ENCODE measurements around the gene CDK10.
"Not testable (repeated sequence)": the region's sequence is repeated elsewhere in the genome, so short reads cannot be mapped to it uniquely, and the experiment has no call there.

Gene CDK10

DNA sequence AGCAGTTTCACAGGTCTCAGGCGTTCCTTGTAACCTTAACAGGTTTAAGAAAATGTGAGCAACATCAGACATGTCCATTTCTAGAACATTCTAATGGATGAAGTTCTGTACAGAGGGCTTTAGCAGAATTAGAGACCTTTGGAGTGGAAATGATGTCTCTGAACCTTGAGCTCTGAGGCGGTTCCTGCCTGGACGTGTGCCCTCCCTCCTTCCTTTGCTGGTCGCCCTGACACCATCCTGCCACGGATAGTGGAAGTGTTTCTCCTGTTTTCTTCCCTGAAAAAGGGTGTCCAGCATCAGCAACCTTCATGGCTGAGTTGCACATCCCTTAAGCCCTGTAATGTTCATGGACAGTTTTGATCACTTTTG lies 17.7 kb upstream of the CDK10 start:
- no peak for DNase-seq

DNA sequence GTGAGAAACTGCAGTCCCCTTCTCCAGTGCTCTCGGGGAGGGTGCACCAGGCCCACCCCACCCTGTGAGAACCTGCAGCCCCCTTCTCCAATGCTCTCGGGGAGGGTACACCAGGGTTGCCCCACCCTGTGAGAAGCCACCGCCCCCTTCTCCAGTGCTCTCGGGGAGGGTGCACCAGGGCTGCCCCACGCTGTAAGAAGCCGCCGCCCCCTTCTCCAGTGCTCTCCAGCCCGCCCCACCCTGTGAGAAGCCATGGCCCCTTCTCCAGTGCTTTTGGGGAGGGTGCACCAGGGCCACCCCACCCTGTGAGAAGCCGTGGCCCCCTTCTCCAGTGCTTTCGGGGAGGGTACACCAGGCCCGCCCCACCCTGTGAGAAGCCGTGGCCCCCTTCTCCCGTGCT lies 16.7 kb upstream of the CDK10 start:
- no peak for DNase-seq

DNA sequence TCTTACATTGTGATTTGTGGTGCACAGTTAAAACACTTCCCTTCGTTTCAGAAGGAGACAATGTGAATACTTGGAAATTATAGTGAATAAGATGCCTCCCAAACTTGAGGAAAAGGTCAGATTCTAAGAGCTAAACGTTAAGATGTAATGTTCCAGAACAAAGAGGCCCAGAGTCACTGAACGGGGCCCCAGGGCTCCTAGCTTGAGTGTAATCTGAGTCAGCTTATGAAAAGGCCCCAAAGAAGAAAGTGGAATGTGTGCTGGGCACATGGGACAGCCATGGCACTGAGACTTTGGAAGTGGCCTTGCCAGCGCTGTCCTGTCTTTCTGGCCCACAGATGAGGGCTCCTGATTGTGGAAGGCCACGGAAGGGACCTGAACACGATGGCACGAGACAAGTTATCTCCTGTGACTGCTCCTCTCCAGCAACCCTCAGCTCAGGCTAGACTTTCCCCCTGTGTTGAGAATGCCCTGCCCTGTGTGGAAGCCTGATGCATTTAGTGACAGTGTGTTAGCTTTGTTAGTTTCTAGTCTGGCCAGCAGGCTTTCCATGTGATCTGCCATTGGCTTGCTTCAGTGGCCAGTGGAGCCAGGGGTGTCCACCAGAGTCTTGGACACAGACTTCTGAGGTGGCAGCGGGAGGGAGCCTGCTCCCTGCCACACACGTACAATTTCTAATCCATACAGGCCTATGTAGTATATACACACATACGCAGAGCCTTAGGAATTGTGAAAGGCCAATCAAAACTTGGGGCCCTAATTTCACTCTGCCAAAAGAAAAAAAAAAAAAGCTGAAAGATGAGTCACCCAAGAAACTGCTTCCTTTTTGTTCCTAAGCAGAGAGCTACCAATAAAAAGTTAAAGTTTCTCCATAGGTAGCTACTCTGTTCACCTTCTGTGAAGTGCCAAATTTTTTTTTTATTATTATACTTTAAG lies 15.7 kb upstream of the CDK10 start:
- no peak for DNase-seq

DNA sequence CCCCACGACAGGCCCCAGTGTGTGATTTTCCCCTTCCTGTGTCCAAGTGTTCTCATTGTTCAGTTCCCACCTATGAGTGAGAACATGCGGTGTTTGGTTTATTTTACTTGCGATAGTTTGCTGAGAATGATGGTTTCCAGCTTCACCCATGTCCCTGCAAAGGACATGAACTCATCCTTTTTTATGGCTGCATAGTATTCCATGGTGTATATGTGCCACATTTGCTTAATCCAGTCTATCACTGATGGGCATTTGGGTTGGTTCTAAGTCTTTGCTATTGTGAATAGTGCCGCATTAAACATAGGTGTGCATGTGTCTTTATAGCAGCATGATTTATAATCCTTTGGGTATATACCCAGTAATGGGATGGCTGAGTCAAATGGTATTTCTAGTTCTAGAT lies 14.9 kb upstream of the CDK10 start:
- not testable (repeated sequence) for DNase-seq

DNA sequence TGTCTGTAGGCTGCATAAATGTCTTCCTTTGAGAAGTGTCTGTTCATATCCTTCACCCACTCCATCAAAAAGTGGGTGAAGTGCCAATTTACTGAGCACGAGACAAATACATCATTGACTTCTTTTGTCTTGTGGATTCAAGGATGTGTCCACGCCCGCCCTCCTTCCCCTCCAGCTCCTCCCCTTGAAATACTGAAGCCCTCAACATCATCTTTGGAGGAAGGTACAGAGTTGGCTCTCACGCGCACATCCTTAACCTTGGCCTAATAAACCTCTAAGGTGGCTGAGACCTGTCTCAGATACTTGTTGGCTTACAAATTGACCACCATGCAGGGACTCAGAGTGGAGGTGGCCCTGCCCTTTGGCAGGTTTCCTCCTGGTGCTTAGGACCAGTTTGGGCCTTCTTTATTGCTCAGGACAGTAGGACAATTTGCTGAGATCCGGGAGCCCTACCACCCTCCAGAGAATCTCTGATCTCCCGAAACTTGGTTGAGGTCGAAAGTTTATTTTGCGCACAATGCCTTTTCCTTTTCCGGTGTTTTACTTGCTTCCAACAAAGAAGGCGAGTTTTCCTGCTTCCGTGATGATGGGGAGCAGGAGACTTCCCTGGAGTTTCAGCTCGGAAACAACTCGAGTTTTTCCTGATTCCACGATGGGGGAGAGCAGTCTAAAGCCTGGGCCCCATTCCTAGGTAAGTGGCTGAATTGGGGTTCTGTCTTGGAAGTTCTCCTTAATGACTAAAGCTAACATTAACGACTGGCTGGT lies 14.1 kb upstream of the CDK10 start:
- DNase-seq: no peak

DNA sequence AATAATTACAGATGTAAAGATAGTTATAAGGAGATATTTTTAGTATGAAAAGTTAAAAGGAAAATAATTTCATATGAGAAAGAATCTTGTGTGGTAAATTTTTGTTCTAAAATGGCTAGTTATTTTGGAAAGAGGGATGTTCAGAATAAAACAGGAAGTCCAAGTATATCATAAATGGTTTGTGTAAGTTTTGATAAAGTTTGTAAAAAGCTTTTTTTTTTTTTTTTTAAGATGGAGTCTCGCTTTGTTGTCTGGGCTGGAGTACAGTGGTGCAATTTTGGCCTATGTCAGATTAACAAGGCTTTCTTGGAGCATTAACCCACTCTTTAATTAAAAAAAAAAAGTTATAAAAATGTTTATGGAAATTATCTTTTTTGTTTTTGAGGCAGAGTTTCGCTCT lies 8.2 kb upstream of the CDK10 start:
- DNase-seq: no peak

DNA sequence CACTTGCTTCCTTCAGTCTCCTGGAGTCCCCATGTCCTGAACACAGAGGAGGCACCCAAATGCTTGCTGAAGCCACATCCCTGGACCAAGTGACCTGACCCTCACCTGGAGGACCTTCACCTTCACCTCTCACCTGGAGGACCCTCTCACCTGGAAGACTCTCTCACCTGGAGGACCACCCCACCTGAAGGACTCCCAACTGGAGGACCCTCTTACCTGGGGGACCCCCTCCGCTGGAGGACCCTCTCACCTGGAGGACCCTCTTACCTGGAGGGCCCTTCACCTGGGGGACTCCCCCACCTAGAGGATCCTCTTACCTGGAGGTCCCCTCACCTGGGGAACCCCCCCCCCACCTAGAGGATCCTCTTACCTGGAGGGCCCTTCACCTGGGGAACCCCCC lies 573 bp upstream of the CDK10 start:
- DNase-seq: no peak

DNA sequence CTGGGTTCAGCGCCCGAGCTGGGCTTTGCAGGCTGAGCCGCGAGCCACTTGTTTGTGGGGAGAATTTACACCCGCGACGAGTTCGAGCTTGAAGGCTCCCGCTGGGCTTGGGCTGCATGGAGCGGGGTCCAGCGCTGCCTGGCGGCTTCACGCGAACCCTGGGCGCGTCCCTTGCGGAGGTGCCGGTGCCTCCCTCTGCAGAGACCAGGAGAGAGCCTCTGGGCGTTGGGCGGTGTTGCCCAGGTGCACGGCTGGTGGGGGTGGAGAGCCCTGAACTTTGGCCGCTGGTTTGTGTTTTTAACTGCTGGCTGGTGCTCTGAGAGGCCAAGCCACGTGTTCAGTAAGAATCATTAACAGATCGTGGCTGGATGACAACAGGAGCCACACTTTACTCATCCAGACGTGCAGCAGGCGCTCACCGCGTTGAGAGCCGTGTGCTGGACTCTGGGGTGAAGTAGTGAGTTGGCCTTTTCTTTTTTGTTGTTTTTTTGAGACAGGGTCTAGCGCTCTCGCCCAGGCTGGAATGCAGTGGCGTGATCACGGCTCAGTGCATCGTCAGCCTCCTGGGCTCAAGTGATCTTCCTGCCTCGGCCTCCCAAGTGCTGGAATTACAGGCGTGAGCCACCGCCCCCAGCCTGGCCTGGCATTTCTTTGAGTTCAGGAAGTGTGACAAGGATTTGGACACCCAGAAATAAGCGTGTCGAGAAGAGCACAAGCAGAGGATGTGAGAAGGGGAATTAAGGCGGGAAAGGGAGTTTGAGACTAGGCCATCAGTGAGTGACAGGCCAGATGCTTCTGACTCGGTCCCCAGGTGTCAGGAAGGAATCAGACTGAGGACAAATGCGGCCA lies 827 bp downstream of the CDK10 start:
- DNase-seq: peak in 1 of 5 experiments; percentile 33

DNA sequence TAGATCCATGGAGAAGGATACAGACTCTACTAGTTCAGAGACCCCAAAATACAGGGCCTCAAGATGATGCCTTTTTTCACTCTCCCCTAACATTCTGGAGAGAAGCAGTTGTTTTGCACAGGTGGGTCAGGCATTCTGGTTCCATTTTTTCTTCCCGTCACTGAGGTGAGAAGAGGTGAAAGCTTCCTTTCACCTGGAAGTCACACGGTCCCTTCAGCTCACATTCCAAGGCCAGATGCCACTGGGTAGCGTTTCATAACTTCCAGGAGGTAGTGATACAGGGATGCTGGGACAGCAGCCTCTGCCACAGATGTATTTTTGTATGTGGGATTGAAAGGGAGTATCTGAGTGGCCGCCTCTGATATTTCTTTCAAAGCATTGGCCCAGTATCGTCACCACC lies 1.9 kb downstream of the CDK10 start:
- no peak for DNase-seq

DNA sequence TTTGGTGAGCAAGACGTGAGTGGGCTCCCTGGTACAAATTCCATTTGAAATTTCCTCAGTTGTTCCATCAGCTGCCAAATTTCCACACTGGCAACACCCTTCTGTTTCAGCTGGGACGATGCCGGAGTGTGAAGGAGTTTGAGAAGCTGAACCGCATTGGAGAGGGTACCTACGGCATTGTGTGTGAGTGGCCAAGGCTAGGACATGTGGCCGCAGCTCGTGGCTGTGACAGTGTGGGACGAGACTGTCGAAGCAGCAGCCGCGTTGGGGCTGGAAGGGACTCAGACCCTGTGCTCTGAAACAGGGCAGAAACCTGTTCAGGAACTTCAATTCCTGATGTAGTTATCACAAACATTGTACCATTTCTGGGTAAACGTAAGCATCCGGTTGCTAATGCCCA lies 2.7 kb downstream of the CDK10 start:
- DNase-seq: no peak

DNA sequence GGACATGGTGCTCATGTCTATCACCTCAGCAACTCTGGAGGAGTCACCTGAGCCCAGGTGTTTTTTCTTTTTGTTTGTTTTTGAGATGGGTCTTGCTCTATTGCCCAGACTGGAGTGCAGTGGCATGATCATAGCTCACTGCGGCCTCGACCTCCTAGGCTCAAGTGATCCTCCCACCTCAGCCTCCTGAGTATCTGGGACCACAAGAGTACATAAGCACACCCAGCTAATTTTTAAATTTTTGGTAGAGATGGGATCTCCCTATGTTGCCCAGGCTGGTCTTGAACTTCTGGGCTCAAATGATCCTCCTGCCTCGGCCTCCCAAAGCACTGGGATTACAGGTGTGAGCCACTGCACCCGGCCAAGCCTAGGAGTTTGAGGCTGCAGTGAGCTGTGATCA lies 3.1 kb downstream of the CDK10 start:
- not testable (repeated sequence) for DNase-seq

DNA sequence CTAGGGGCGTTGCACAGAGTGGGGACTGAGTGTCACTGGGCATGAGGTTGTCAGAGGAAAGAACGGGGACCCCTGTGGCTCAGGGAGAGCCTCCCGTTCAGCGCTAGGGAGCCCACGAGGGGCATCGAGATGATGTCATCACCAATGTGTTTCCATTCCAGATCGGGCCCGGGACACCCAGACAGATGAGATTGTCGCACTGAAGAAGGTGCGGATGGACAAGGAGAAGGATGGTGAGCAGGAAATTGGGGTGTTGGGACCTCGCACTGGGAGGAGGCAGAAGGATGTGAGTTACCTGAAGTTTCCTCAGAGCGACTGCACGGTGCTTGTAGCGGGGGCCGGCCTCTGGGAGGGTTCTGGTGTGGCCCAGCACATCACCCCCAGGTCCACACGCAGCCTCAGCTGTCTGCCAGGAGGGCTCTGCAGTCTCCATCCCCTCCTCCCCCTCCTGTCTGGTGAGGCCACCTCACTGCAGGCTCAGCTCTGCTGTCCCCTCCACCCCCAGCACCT lies 4.0 kb downstream of the CDK10 start:
- no peak for DNase-seq

DNA sequence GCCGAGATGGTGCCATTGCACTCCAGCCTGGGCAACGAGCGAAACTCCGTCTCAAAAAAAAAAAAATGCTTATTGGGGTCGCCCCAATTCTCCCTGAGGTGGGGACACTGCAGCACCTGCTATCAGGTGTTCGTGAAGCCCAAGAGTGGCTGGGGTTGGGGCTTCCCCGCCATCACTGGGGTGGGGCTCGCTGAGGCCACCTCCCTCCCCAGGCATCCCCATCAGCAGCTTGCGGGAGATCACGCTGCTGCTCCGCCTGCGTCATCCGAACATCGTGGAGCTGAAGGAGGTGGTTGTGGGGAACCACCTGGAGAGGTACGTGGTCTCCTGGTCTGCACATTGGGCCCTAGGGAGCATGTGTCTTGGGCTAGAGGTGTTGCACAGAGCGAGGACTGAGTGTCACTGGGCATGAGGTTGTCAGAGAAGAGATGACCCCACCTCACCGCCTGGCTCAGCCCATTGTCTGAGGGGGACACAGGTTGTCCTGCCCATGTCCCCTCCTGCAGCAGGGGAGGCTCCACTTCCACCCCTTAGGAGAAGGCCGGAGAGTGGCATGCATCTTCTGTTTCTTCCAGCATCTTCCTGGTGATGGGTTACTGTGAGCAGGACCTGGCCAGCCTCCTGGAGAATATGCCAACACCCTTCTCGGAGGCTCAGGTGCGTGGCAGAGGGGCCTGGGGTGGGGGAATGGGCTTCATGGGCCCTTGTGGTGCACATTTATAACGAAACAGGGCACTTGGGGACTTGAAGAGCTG lies 4.9 kb downstream of the CDK10 start:
- DNase-seq: no peak

DNA sequence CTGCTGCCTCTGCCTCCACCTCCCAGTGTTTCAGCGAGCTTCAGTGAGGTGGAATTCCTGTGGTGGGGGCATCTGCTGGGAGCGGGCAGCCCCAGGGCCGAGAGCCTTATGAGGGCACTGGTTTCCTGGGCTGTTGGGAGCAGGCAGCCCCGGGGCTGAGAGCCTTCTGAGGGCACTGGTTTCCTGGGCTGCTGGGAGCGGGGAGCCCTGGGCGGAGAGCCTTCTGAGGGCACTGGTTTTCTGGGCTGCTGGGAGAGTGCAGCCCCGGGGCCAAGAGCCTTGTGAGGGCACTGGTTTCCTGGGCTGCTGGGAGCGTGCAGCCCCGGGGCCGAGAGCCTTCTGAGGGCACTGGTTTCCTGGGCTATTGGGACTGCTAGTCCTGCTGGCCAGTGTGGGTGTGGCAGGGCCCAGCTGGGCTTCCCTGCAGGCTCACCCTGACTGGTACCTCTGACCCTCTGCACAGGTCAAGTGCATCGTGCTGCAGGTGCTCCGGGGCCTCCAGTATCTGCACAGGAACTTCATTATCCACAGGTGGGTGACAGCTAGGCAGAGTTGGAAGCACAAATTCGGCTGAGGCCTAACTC lies 5.6 kb downstream of the CDK10 start:
- no peak for DNase-seq

DNA sequence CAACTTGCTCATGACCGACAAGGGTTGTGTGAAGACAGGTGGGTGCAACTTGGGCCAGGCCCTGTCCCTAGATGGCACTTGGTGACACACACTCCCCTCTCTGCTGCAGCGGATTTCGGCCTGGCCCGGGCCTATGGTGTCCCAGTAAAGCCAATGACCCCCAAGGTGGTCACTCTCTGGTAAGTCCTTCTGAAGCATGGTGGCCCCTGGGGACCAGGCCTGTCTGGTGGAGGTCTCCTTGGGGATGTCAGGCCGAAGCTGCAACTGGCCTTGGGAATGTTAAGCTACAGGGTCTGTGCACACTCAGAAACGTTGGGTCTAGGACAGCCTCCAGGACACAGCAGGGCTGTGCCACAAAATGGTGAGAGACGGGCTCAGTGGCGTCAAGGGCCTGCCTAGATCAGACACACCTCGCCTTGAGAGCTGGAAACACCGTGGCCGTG lies 6.8 kb downstream of the CDK10 start:
- DNase-seq: no peak

DNA sequence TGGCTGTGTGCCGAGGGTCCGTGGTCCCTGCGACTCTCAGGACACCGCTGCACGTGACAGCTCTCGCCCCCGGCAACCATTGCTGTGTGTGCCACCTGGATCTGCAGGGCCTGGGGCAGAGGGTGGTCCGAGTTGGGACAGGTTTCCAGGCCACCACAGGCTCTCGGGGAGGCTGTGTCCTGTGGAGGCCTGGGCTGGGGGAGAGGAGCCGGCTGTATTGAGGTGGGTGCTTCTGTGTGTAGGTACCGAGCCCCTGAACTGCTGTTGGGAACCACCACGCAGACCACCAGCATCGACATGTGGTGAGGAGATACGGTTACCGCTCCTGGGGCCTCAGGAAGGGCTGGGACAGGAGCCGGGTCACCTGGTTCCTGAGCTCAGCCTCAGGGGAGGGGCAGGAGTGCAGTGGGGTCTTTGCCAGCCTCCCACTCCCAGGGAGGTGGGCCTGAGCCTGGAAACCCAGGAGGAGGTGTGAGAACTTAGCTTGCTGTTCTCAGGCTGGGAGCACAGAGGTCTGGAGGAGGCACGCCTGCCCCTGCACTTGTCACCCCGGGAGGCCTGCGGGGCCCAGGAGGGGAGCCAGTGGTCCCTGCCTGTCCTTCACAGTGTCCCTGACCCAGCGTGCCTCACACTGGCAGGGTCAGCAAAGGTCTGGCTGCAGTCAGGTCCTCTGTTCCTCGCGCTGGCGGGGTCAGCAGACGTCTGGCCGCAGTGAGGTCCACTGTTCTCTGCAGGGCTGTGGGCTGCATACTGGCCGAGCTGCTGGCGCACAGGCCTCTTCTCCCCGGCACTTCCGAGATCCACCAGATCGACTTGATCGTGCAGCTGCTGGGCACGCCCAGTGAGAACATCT lies 7.7 kb downstream of the CDK10 start:
- DNase-seq: no peak

DNA sequence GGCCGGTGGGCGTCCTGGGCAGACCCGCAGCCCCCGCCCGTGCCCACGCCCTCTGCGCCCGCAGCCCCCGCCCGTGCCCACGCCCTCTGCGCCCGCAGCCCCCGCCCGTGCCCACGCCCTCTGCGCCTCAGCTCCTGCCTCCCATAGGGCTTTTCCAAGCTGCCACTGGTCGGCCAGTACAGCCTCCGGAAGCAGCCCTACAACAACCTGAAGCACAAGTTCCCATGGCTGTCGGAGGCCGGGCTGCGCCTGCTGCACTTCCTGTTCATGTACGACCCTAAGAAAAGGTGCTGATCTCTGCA lies 8.2 kb downstream of the CDK10 start:
- not testable (repeated sequence) for DNase-seq

DNA sequence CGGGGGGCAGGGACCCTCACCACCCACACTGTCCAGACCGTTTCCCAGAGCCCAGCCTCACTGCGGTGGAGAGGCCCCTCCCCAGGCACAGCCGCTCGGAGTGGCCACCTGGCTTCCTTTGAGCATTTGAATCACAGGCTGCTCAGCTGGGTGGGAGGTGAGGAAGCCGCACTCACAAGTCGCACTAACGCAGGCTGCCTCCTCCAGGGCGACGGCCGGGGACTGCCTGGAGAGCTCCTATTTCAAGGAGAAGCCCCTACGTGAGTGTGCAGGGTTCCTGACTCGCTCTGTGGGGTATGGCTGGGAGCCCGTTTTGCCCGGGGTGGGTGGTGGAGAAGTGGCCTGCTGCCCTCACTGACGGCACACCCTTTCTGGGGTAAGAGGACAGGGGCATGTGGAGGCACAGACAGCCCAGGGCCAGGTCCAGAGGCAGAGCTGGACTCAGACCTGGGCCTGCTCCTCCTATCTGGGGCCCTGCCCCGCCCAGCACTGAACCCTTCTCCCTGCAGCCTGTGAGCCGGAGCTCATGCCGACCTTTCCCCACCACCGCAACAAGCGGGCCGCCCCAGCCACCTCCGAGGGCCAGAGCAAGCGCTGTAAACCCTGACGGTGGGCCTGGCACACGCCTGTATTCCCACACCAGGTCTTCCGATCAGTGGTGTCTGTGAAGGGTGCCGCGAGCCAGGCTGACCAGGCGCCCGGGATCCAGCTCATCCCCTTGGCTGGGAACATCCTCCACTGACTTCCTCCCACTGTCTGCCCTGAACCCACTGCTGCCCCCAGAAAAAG lies 8.8 kb downstream of the CDK10 start:
- no peak for DNase-seq

DNA sequence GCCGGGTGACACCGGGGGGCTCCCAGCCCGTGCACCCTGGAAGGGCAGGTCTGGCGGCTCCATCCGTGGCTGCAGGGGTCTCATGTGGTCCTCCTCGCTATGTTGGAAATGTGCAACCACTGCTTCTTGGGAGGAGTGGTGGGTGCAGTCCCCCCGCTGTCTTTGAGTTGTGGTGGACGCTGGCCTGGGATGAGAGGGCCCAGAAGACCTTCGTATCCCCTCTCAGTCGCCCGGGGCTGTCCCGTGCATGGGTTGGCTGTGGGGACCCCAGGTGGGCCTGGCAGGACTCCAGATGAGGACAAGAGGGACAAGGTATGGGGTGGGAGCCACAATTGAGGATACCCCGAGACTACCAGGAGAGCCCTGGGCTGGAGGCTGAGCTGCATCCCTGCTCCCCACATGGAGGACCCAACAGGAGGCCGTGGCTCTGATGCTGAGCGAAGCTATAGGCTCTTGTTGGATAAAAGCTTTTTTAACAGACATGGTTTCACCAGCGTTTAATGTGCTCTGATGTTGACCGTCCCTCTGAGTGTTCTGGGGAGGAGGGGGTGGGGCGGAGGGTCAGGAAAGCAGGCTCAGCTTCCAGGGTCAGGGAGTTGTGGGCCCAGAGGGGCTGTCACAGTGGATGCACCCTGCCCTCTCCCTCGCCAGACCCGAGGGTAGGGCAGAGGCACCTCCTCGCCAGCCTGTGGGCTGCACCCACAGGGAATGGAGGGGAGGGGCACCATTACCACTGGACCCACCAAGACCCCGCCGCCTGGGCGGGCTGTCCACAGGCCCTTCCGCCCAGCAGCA lies 9.6 kb downstream of the CDK10 start:
- DNase-seq: no peak

Measured in T-helper 2 cell (primary cell).